RPMI8226 (cell line): ENCODE data around the gene RMI2.

Experiments
- DNase-seq: peaks from one replicate; pipeline ENCODE4 v3.0.0-alpha.2; 2015

The RMI2 gene

DNA sequence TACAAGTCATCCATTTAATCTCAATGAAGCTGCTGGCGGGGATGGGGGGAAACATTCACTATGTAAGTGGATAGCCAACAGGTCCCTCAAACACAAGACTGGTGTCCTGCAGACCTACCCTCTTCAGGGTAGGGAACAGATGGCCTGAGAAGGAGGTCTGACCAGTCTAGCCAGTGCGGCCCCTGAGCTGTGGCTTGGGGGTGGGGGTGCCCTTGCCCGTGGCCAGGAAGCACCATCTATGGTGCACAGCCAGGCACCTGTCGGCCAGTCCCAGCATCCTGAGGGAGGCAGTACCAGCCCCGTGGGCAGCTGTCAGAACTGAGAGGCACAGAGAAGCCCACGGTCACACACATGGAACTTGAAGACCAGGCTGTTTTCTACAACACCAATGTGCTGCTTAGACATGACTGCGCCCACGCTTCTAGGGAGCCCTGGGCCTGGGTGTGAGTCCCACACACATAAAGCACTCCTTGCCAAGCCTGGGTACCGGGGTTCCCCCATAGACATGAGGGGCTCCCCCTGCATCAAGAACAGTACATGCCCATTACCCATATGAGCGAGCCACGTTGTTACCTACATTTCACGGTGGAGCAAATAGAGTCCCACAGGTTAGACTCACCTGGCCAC is 40.9 kb downstream of the RMI2 start:
- no peak for DNase-seq

DNA sequence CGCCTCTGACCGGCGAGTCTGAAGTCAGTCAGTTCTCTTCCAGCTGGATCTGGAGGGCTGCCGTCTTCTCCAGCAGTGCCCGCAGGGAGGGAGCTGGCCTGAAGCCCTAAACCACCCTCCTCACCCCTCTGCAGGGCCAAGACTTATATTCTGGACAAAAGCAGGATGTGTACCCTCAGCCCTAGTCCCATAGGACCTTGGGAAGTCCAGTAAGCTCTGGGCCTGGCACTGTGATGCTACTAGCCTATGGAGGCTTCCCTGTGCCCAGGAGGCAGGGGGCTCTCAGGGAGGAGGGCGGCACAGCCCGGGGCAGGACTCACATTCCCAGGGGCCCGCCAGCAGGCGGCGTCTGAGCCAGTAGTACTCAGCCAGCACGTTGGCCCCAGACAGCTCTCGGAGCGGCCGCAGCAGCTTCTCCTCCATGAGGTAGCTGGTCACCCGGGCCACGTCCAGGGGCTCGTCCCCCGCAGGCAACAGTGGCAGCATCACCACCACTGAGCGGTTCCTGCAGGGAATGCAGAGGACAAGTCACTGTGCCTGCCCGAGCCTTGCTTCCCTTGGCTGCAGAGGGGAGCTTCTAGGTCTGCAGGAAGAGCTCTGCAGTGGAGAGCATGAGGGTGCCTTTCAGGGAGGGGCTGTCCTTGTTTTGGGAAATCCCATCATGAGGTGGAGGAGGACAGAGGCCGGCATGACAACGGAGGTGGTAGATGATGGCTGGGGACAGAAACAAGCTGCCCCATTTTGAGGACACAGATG is 41.7 kb downstream of the RMI2 start:
- peak; percentile 71 for DNase-seq

DNA sequence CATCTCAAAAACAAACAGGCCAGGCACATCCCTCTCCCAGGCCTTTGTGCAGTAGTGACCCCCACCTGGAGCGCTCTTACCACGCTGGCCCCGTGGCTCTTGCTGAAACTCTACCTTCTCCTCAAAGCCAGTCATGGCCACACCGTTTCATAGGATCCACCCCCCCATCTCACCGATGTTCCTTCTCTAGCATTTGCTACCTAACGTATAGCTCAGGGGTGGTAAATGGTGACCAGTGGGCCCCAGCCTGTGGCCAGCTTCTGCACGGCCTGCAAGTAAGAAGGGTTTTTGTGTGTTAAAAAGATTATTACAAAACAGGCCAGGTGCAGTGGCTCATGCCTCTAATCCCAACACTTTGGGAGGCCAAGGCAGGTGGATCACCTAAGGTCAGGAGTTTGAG is 43.8 kb downstream of the RMI2 start:
- no peak for DNase-seq

DNA sequence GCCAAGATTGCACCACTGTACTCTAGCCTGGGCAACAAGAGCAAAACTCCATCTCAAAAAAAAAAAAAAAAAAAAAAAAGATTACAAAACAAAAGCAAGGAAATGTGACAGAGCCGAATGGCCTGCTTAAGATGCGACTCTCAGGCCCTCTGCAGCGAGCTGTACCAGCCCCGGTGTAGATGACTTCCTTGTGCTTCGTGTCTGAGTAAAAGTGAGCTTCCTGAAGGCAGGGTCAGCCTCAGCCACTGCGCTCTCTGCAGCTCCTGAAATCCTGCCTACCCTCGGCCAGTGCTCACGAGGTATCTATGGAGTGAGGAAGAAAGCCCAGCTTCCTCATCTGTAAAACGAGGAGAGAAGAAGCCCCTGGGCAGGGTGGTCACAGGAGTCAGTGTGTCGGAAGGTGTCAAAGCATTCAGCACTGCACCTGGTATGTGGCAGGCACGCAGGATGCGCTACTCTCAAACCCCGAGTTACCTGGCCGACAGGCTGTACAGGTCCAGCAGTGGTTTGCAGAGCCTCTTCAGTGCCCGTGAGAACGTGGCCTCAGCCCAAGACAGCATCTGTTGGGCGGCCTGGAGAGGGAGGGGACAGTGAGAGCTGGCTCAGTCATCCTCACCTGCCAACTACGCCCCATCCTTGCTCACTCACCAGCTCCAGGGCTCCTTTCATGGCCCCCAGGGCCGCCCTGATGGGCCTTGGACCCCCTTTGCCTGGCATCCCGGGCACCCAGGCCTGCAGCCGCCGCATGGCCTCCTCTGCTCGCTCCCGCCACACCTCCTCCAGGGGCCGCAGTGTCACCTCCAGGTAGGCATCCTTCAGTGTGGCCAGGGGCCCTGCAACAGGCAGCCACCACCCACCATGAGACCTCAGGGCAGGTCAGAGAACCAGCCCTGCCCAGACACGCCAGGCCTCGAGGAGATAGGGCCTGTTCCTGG is 44.6 kb downstream of the RMI2 start:
- DNase-seq, result no peak

DNA sequence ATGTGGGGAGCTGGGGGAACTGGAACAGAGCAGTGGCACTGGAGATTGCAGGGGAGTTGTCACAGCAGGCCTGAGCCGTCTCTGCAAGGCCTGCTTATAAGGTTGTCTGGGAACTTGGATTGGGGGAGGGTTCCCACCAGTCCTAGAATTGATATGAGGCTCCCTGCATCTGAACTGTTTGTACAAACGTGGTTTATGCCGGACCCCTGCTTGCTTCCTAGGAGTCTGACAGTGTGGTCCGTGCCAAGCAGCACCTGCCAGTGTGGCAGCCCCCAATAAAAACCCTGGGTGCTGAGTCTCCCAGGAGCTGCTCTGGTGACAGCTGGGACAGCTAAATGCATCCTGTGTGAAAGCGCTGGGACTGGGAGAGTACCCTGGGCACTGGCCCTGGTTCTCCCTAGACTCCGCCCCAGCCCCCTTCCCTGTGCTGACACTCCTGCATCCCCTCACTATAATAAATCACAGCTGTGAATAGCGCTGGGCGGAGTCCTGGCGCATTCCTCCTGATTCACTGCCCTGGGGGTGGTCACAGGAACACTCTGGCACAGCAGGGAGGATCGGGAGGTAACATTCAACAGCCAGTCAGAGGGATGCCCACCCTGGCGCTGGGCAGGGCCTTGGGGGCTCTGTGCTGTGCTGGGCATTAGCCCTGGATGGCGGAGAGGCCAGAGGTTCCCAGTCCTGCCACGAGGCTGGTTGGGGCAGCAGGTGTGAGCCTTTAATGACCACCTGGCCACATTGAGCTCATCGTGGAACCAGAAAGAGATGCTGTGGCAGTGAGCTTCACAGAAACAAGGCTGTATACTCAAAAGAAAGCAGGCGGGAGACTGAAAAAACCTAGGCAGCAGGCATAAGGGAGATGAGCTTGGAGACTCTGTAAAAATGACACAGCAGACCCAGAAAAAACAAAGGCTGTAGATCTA is 45.6 kb downstream of the RMI2 start:
- no peak for DNase-seq

DNA sequence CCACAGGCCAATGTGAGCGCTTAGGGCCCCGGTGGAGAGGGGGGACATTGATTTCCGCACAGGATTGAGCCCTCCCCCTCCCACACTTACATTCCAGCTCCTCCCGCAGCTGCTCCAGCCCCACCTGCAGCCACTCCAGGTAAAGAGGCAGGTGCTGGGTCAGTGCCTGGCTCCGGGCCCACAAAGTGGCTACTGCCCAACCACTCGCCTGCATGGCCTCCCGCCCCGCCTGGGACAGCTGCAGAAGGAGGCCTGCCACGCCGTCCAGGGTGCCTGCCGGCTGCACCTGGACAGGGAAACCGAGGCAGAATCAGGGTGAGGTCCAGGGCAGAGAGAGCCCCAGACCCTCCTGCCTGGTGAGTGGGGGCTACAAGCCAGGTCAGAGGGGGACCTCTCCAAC is 46.3 kb downstream of the RMI2 start:
- DNase-seq, result peak; percentile 91

DNA sequence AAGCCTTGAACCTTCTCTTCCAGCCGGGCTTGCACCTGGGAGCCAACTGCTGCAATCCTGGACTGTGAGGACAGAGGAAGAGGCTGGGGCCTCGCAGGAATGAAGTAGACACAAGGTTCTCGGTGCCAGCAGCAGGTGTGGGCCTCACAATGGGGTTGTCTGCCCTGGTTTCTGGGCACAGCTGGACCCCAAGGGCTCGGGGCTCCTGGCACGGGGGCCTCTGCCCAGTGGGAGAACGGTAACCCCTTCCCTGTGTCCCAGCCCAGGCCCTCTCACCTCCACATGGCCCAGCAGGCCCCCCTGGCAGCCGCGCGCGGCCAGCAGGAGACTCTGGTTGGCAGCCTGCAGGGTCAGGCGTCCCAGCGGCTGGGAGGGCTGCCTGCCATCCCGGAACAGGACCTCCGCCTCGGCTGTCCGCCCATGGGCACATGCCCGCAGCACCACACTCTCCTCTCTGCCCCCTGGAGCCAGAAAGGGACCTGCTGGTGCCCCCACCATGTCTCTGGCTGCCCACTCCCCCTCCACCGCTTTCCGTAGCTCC is 46.9 kb downstream of the RMI2 start:
- peak; percentile 83 for DNase-seq

DNA sequence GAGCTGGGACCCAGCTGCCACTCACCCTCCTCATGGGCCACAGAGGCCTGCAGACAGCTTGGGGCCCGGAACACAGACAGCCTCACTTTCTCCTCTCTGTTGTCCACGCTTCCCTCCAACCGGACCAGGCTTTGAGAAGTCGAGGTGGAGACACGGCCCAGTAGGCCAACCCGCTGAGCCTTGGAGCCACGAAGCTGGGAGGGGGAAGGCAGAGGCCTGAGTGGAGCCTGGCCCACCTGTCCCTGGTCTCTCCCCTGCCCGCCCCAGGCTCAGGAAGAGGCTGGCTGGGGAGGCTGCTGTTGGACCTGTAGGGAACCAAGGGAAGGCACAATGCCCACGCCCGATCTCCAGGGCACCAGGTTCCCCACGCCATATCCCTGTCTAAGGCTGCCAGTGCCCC is 48.1 kb downstream of the RMI2 start:
- DNase-seq, result no peak

DNA sequence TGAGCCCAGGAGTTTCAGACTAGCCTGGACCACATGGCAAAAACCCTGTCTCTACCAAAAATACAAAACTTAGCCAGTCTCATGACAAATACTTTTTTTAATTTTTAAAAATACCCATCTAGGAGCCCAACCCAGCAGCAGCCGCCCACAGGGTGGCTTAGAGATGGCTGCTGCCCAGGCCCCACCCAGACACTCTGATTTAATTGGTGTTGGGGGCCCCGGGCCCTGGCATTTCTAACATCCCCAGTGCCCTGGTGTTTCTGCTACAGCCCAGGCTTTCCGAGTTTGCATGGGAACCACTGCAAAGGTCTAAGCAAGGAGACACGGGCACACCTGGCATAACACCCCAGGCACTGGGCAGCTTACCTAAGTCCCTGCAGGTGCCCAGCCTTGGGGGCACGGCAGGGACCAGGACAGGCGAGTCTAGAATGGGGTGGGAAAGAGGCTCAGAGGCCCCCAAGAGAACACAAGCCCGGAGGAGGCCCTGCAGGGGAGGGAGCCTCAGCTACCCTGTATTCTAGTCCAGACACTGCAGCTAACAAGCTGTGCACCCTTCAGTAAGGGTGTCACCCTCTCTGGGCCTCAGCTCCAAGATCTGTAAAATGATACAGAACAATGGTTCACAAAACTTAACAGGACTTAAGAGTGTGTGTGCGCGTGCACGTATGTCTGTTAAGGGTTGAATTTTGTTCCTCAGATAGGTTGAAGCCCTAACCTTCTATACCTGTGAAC is 48.8 kb downstream of the RMI2 start:
- no peak for DNase-seq

DNA sequence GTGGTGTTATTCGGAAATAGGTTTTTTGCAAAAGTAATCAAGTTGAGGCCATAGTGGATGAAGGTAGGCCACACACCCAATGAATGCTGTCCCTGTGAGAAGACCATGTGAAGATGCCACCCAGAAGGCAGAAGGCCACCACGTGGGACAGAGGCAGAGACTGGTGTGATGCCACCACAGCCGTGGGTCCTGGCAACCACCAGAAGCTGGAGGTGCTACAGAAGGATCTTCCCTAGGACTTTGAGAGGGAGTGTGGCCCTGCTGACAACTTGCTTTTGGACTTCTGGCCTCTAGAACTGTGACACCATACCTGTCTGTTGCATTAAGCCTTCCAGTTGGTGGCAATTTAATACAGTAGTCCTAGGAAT is 49.3 kb downstream of the RMI2 start:
- DNase-seq, result no peak

DNA sequence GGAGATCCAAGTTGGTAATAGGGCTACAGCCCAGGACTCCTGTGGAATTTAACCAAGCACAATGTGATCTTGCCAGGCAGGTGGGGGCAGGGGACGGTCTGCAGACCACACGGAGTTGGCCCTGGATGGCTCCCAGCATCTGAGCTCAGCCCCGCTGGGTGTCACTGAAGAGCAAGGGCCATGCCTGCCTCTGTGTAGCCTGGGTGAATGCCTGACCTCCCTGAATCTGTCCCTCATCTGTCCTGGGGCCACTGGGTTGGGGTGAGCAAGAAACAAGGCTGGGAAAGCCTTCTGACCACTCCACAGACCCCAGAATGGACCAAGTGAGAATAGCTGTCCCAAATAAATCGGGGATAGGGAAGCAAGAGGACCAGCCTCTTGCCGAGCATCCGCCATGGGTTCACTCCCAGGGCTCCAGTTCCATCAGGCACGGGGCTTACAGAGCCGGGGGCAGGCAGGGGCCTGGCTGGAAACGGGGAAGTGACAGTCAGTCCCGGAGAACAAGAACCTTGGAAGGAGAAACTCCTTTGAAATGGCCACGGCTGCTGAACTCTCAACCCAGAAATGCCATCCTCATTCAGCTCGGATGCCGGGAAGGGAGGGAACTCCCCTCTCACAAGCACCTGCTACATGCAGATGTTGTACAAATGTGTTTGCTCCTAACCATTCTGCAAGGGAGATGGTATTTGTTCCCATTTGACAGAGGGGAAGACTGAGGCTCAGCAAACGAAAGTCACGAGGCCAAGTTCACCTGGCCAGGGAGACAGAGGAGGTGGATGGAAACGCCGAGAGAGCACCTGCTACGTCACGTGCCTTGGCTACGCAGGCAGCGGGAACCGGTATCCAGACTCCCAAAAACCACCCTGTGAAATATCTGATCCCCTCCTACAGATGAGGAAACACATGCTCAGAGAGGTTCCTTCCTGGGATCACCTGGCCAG is 50.0 kb downstream of the RMI2 start:
- peak; percentile 58 for DNase-seq

DNA sequence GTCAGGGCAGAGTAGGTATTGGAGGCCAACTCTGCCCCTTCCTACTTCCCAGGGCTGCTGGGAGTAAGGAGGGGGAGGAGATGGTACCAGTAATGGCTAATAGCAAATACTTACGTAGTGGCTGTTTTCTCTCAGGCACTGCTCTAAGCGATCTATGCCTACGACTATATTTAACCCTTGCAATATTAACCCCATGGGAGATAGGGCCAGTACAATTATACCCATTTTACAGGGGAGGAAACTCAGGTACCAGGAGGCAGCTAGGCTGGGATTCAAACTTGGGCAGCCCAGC is 50.6 kb downstream of the RMI2 start:
- DNase-seq, result no peak

DNA sequence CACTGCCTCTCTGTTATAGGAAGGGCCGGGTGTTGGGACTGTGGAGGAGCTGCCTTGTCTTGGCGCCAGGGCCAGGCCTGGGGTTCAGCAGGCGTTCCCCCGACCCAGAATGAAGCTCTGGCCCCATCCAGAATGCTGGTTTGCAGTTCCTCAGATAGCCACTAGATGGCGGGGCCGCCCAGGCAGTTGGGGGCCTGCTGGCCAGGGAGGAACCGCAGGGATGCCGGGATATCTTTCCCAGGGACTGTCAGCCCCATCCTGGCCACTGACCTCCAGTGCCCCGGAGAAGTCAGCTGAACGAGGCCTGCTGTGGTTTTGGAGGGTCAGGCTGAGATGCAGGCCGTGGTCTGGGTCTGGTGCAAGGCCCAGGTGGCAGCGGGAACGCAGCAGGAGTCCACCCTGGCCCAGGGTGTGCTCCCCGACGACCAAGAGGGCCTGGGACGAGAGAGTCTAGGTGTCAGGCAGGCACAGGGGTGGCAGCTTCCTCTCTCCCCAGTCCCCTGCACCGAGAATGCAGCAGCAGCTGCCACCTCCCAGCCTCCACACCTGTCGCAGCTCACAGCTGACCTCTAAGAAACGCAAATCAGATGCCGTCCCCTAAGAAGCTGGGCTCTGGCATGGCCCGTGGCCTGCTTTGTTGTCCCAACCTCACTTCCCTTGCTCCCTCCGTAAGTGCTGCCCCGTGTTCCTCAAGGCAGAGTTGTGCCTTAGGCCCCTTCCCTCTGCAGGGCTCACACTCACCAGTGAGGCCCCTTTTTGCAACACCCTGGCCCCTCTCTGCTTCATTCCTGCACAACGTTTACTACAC is 51.2 kb downstream of the RMI2 start:
- DNase-seq, result peak; percentile 75

DNA sequence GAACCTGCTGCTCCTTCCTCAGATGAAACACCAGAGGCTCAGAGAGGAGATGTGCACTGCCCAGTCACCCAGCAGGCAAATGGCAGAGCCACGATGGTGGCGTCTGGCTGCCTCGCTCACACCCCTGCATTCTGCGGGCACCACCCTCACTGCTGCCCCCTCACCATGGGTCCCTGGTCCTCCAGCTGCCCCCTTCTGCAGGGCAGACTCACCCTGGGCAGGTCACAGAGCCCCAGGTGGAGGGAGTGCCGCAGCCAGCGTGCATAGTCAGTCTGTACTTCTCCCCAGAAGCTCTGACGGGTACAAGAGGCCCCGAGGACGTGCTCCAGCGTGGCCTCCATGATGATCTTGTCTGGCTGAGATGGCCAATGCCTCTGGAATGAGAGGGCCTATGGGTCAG is 52.9 kb downstream of the RMI2 start:
- DNase-seq, result no peak

DNA sequence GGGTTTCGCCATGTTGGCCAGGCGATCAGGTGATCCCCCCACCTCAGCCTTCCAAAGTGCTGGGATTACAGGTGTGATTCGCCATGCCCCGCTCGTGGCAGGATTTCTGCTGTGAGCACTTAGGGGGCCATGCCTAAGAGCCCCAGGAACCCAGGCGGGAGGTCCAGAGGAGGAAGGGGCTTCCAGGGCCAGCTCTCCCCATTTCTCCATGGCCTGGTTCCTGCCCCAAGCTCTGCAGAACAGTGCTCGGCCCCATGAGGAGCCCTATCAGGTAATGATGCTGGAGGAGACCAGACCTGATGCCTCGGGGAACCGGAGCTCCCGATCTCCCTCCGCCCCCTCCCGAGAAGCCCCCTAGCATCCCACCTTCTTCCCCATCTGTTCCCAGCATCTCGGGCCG is 53.6 kb downstream of the RMI2 start:
- DNase-seq, result no peak

DNA sequence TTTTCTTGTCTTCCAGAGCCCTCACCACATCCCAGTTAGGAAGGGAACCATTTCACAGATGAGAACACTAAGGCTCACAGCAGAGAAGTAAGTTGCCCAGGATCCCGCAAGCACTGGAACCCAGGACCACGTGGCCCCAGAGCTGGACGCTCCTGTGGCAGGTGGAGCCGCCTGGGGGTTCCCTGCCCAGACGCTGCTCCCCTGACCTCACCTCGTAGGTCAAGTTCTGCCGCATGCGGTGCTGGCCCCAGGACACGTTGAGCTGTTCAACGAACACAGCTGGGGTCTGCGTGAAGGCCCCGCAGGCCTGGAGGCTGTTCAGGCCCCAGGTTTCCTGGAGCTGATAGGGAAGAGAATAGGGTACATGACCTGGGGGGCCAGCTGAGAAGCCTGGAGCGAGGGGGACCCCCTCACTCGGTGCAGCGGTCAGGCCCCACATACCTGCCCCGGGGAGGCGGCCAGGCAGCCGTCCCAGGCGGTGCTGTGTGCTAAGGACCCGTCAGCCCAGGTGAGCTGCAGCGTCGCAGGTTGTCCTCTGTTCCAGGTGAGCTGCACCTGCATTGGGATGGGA is 54.1 kb downstream of the RMI2 start:
- DNase-seq, result no peak

DNA sequence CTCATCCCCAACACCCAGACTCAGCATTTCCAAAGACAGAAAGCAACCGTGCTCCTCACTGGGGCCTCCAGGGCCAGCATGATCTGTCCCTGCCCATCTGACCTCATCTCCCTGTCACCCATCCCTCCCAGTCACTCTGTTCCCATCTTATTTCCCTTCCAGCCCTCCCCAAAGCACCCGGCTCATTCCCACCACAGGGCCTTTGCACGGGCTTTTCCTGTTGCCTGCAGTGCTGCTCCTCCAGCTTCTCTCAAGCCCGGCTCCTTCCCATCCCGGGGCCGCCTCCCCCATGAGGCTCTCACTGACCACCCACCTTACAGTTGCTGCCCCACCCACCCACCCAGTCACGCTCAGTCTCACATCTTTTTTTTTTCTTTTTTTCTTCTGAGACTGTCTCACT is 54.8 kb downstream of the RMI2 start:
- no peak for DNase-seq
